ENCODE results near the gene CIB4.

- TF ChIP-seq CEBPB (IDR thresholded peaks at IDR 0.05; ENCODE audit: low read depth, low read length): no peak
- no peak for TF ChIP-seq CTCF (conservative IDR thresholded peaks at IDR 0.05; ENCODE audit: low read depth, low read length)
- no peak for TF ChIP-seq ELK1 (IDR thresholded peaks at IDR 0.05; ENCODE audit: borderline replicate concordance, low read depth, low read length)
- no peak for TF ChIP-seq POLR2A (IDR thresholded peaks at IDR 0.05; ENCODE audit: low read depth, low read length)
- no peak for TF ChIP-seq RAD21 (IDR thresholded peaks at IDR 0.05; ENCODE audit: low read length)
- no peak for TF ChIP-seq FOS (IDR thresholded peaks at IDR 0.05; ENCODE audit: low read depth, low read length)
- no peak for TF ChIP-seq BHLHE40 (IDR thresholded peaks at IDR 0.05; ENCODE audit: low read depth, low read length)
- TF ChIP-seq RCOR1 (IDR thresholded peaks at IDR 0.05; ENCODE audit: insufficient replicate concordance, low read length): no peak
- TF ChIP-seq NFE2L2 (IDR thresholded peaks at IDR 0.05; ENCODE audit: low read depth, low read length): no peak
- TF ChIP-seq RFX5 (IDR thresholded peaks at IDR 0.05; ENCODE audit: low read depth, low read length): no peak
- TF ChIP-seq SMC3 (IDR thresholded peaks at IDR 0.05; ENCODE audit: low read depth, low read length): no peak
- no peak for TF ChIP-seq USF2 (IDR thresholded peaks at IDR 0.05; ENCODE audit: low read depth, low read length)
- no peak for TF ChIP-seq MAZ (IDR thresholded peaks at IDR 0.05; ENCODE audit: borderline replicate concordance, low read depth, low read length)
Measured at GRCh38 chr2:26687801-26688200, 46.6 kb upstream of the CIB4 start.

Data from IMR-90 (cell line).